CD4-positive, alpha-beta T cell treated with Interleukin-4 for 4 hours (primary cell): ENCODE measurements around the gene GAPT.

ENCODE experiments used
- DNase-seq: peaks from one replicate; pipeline ENCODE4 v3.0.0-alpha.2; 2020

GAPT gene

DNA sequence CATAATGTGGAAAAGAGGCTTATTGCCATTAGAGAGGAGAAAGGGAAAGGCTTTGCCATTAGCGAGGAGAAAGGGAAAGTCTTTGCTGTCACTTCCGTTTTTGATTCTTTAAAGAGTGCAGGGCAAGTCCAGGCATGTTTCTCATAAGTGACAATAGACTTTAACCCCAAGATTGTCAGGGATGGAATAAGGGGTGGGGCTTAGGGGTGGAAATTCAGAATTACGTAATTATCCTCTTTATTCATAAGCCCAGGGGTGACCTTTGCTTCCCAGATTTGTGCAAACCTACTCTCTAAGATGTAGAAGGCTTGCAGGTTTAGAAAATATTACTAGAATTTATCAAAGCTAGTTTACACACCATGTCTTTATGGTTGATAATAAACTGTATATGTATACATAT is 29.1 kb upstream of the GAPT start:
- no peak for DNase-seq

DNA sequence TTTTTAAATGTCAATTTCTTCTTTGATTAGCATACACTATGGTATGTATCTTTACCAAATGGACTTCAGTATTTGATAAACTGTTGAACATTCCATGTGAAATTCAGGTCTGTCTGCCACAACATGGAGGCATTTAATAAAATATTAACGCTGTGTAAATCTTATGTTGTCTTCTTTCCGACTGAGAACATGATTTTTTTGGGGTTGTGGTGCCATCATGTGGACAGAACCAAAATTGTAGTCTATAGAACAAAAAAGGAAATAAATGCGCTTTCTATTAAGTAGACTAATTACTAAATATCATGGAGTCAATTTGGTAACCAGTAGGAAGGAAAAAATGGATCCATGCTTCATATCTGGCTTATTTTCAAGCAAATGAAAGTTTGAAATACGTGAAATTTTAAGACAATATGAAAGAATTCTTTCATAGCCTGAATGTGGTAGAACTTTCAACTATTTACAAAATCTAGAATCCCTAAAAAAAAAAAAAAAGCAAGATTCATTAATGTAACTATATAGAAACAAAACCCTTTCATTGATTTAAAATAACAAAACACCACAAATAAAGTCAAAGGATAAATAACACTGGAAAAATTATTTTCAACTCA is 28.5 kb upstream of the GAPT start:
- DNase-seq: peak; percentile 72

DNA sequence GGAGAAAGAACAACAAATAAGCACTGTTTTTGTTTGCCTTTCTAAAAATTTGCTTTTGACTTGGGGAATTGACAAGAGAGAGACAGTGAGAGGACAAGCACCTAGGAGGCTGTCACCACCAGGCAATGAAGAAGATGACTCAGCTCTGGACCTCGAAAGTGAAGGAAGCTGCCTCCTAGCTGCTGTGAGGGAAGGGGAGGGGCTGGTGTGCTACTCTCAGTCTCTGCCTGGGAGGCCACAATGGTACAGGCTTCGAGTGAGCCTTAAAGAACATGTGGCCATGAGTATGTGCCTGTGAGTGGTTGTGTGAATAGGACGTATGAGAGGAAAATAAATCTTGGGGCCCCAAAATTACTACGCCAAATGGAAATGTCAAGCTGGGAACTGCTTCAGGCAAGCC is 24.3 kb upstream of the GAPT start:
- peak; percentile 27 for DNase-seq

DNA sequence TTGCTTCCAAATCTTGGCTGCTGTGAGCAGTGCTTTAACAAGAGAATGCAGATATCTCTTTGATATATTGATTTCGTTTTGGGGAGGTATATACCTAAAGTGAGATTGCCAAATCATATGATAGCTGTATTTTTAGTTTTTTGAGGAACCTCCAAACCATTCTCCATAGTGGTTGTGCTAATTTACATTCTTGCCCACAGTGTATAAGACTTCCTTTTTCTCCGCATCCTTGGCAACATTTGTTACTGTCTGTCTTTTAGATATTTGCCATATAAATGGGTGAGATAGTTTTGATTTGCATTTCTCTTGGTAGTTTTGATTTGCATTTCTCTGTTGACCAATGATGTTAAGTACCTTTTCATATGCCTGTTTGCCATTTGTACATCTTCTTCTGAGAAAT is 21.3 kb upstream of the GAPT start:
- DNase-seq: peak; percentile 4

DNA sequence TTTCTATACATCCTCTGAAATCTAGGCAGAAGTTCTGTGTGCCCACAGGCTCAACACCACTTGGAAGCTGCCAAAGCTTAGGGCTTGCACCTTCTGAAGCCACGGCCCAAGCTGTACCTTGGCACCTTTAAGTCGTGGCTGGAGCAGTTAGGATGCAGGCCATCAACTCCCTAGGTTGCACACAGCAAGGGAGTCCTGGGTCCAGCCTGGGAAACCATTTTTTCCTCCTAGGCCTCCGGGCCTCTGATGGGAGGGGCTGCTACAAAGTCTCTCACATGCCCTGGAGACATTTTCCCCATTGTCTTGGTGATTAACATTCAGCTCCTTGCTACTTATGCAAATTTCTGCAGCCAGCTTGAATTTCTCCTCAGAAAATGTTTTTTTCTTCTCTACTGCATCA is 15.8 kb upstream of the GAPT start:
- DNase-seq: no peak

DNA sequence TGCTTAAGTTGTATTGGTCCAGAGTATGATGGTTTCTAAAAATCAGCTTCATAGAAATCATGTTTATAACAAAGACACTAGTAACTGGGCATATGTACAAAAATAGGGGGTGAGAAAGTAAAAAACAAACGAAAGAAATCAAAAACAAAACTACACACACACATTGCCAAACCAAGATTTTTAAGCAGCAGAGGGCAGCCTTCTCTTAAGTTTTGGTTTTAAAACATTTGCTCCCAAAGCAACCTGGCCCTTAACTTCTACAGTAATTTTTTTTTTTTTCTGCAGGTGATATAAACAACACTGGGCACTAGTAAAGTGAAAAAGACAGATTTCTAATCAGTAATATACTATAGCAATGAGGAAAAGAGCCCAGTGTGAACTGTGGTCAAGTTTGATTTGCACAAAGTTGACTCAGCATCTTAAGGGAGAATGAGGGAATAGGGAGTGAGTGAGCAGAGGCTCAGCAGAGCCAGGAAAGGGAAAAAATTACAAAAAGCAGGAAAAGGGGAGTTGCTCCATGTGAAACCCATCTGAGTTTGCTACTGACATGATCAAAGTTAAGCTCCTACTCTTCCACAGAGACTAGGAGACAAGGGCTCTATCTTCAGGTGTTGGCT is 13.4 kb upstream of the GAPT start:
- no peak for DNase-seq

DNA sequence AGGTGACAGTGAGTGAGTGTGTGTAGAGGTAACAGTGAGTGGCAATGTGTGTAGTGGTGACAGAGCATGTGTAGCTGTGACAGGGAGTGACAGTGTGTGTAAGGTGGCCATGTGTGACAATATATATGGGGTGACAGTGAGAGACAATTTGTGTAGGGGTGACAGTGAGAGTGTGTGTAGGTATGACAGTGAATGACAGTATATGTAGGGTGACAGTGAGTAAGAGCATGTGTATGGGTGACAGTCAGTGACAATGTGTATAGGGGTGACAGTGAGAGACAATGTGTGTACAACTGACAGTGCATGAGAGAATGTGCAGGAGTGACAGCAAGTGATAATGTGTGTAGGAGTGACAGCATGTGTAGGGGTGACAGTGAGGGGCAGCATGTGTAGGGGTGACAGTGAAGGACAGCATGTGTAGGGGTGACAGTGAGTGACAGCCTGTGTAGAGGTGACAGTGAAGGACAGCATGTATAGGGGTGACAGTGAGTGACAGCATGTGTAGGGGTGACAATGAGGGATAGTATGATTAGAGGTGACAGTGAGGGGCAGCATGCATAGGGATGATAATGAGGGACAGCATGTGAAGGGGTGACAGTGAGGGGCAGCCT is 10.1 kb upstream of the GAPT start:
- no peak for DNase-seq

DNA sequence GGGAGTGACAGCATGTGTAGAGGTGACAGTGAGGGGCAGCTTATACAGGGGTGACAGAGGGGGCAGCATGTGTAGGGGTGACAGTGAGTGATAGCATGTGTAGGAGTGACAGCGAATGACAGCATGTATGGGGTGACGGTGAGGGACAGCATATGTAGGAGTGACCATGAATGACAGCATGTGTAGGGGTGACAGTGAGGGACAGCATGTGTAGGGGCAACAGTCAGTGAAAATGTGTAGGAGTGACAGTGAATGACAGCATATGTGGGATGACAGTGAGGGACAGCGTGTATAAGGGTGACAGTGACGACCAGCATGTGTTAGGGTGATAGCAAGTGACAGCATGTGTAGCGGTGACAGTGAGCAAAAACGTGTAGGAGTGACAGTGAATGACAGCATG is 9.4 kb upstream of the GAPT start:
- DNase-seq: no peak

DNA sequence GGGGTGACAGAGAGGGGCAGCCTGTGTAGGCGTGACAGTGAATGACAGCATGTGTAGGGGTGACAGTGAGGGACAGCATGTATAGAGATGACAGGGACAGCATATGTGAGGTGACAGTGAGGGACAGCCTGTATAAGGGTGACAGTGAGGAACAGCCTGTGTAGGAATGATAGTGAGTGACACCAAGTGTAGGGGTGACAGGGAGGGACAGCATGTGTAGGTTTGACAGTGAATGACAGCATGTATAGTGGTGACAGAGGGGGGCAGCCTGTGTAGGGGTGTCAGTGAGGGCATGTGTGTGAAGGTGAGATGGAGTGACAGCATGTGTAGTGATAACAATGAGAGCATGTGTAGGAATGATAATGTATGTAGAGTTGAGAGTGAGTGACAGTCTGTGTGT is 8.7 kb upstream of the GAPT start:
- no peak for DNase-seq

DNA sequence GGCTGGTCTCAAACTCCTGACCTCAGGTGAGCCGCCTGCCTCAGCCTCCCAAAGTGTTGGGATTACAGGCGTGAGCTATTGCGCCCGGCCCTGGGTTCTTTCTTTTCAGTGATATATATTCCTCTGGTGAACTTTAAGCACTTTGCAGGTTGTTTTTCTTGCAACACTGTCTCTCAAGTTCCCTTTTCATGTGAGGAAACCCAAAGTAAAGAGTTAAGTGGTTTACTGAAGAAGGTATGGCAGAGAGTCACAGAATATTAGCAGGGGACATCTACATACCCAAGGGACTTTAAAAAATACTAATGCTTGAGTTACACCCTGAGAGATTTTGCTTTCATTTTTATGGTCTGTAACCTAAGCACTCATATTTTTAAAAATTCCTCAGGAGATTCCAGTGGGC is 6.7 kb upstream of the GAPT start:
- DNase-seq: no peak

DNA sequence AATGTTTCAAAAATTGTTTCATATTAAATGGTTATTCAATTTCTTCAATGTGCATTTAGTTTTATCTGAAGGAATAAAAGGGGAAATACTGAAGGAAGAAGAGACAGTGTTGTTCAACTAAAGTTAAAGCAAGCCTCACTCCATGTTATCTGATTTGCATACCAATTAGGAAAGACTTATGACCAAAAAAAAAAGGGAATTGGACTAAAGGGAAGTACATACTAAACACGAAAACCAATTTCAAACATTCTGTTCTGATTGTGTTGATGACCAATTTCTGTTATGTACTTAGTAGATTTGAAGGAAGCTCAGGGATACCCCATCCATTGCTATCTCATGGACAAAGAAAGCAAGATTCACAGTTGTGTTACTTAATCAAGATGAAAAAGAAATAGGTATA is 4.9 kb upstream of the GAPT start:
- DNase-seq: no peak

DNA sequence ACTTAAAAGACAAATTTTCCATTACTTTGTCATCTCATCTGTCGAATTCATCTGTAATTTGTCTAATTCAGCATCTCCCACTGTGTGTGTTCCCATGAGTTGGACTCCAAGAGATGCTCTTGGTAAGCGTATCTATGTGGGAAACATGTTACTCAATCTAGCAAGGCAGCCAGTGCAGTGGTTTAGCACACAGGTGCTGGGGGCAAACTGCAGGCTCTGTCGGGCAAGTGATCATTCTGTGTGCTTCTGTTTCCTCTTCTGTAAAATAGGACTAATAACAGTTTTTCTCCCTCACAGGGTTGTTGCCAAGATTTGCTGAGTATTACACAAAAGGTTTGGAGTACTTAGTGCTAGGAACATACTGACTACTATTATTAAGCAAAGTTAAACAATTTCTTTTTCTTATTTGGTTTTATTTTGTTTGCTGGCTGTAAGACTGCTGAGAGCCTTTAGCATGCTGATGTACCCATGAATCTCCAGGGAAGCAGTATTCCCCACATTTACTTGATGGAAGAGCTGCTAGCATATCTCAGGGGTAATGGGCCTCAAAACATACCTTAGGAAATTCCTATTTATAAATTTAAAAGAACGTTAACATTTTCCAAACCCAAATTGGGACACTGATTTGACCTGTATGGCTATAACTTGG is 709 bp upstream of the GAPT start:
- DNase-seq: no peak

DNA sequence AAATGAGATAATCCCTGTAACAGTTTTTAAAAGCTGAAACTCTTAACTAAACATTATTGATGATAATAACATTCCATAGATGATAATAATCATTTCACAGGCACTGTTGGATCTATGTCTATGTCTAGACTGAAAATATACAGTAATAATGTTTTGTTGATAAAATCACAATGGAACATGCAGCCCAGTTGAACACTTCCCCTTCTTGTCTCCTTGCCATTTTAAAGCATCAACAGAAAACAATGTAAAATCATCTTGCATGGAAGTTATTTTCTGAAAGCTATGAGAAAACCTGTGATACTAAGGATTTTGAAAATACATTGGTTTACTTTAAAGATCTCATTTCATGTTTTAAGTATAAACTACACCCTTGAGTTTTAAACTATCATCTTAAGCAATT is 1.9 kb downstream of the GAPT start:
- no peak for DNase-seq

DNA sequence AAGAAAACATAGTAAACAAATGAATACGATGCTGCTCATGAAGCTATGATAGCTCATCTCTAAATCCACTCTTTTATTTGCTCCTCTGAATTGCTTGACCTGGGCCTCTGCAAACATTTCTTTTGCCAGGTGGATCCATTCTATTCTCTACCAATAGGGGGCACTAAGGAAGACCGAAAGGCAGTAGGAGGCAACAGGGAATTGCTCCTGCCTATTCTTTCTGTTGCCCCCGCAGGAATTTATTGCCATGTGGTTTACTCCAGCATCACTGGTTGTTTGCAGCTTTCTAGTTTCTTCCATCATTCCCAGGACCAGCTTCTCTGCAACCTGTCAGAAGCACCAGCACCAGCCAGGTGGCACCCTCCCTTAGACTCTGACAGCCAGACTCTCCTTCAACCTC is 5.3 kb downstream of the GAPT start:
- no peak for DNase-seq

DNA sequence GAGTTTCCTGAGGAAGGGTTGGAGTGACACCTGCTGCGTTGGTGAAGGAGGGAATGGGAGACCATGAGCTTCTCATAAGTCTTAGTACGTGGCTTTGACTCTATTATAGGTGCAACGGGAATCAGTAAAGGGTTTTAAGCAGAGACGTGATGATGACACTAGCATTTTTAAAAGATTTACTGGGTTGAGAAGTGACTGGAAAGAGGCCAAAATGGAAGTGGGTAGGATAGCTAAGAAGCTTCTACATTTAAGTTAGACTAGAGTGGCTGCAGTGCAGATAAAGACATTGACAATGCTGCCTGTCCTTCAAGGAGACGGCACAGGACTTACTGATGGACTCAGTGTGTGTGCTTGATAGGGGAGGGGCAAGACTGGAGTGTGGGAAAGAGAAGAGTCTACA is 6.2 kb downstream of the GAPT start:
- no peak for DNase-seq

DNA sequence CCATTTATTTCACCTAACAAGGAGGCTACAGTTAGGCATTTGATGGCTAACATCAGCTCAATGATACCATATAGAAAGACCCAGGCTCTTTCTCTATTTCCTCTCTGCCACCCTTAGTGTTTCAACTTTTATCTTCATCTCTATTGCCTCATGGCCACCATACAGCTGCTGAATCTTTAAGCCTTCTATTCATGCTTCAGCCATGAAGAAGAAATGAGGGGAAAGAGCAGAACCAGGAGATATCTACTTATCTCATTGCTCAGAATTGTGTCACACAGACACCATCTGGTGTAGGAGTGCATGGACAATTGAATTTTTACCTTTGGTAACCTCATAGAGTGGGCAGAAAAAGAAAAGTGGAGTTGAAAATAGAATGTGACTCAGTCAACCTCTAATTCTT is 6.7 kb downstream of the GAPT start:
- DNase-seq: no peak

DNA sequence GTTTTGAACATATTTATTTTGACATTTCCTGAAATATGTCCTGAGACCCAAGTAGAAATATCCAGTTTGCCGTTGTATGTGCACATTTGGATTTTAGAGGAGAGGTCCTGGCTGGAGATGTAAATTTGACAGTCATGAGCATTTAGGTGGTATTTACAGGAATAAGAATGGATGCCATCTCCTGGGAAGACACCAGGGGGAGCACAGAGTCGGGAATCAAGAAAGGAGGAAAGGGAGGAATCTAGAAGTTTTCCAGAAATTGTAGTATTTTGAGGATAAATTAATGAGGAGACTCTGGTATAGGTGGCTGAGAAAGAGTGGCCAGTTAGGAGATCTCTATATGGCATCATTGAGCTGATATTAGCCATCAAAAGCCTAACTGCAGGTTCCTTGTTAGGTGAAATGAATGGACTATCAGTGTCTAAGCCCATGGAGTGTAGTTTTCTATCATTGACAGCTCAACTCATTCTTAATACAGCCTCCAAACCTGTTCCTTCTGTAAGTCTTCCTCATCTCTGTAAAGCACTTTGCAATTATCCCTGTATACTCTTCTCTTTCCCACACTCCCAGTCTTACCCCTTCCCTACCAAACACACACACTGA is 7.2 kb downstream of the GAPT start:
- no peak for DNase-seq

DNA sequence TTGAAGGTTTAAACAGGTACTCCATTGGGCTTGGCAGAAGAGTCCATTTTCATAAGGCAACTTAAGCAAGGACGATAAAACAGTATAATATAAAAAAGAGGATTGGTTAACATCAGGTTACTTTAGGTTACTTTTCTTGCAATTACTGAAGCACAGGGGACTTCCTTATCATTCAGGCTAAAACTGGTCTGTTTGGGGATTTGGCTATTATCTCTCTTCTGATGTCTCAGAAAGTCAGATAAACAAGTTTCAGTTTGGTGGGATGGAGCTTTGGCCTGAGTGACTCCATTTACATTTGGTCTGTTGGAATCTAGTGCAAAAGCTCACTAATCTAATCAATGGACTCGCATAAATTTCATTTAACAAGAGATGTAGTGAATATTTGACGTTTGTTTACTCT is 8.0 kb downstream of the GAPT start:
- no peak for DNase-seq

DNA sequence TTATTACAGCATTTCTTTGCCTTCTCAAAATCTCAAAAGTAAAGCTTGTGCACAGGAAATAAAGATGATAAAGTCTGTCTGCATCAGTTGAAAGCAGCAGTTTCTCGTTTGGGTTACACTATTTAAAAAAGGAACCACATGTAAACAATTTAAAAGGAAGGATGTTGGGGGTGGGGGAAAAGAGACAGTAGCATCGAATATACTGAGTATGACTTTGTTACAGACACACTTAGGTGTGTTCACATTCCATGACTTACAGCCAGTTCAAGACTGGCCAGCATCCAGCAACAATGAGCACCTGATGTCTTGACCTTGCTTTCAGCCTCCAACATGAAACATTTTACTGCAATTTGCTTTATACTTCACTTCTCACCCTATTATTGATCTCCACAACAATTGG is 8.7 kb downstream of the GAPT start:
- DNase-seq: no peak

DNA sequence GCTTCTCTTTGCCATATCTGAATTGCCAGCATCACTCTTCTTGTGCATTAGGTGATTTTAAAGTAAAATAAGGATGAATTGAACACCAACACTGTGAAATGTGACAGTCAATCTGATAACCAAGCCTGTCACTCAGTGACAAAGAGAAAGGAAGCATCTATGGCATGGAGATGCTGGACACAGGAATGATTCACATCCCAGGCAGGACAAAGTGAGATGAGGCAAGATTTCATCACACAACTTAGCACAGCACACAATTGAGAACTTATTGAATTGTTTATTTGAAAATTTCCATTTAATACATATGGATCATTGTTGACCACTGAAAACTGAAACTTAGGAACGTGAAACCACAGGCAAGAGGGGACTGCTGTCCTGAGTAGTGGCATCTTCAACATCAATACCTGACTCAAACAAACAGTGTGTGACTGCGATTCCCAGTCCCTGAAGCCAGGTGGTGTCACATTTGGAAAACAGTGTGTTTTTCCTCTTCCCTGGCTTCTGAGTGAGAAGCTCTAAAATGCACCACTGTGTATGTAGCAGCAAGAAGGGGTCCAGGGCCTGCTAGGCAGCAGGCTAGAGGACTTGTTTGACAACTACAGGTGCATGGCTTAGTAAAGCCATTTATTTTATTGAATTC is 10.7 kb downstream of the GAPT start:
- no peak for DNase-seq

DNA sequence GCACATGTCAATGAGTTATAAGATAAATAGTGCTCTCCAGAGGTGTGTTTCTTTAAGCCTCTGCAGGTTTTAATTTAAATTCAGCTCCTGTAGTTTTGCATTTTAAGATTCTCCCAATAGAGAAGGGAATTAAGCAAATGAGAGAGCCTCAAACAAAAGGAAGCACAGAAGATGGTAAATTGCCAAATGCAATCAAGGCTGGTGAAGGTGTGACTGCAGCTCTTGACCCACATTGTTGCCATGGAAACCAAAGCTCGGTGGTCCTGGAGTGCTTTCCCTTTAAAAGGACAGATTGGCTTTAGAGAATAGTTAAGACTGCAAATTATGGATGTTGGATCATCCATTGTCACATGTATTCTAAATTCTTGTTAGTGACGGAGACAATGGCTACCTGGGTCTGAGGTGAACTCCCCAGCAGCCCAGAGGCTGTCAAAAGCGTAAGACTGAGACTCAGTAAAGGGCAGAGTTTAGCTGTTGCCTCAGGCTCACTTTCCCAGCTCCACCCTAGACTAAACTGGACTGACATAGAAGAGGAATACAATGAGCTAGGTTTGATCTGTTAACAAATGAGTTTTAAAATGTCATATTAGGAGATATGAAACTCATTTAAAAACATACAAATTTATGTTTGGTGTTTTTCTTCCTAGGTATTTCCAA is 12.3 kb downstream of the GAPT start:
- no peak for DNase-seq

DNA sequence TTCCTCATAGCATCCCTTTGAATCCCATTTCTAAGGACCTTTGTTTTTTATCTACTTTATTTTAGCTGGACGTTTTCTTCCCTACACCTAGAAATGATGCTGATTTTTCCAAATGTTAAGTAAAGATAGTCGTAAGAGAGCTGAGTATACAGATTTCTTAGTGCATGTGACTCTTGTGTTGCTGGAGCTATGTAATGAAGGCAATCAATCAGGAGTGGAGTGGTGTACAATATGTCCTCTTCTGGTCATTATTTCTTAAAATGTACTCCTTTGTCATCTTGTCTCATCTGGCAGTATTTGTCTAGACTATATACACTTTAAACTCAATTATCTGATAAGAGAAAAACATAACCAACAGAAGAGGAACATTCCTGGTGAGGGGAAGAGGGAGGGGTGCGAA is 13.5 kb downstream of the GAPT start:
- no peak for DNase-seq

DNA sequence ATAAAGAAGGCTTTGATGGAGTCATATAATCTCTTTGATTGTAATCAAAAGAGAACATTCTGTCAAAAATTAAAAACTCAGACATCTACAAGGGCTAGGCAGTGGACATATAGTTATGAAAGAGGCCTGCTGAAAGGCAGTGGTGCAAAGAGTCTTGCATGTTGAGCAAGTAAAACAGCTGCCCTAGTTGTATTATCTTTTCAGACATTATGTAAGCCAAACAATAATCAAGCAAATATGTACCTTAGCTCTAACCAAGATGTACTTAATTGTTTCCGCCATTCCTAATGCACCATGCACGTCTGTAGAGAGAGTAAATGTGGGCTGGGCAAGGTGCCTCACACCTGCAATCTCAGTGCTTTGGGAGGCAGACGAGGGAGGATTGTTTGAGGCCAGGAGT is 14.3 kb downstream of the GAPT start:
- no peak for DNase-seq
